ENCODE measurements around the gene CEP63.

DNA sequence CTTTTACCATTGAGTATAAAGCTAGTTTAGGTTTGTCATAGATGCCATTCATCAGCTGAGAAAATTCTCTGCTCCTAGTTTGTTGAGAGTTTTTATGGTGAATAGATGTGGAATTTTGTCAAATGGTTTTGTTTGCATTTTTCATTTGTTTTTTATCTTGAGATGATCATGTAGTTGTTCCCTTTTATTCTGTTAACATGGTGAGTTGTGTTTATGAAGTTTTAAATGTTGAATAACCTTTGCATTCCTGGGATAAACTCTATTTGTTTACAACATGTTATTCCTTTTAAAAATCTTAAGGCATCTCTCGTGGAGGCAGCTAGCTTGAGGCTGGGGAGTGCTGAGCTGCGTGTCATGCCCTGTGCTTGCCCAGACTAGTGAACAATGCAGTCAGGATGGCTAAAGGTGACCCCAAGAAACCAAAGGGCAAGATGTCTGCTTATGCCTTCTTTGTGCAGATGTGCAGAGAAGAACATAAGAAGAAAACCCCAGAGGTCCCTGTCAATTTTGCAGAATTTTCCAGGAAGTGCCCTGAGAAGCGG lies 48.6 kb upstream of the CEP63 start:
- TF ChIP-seq, protein P1, sequence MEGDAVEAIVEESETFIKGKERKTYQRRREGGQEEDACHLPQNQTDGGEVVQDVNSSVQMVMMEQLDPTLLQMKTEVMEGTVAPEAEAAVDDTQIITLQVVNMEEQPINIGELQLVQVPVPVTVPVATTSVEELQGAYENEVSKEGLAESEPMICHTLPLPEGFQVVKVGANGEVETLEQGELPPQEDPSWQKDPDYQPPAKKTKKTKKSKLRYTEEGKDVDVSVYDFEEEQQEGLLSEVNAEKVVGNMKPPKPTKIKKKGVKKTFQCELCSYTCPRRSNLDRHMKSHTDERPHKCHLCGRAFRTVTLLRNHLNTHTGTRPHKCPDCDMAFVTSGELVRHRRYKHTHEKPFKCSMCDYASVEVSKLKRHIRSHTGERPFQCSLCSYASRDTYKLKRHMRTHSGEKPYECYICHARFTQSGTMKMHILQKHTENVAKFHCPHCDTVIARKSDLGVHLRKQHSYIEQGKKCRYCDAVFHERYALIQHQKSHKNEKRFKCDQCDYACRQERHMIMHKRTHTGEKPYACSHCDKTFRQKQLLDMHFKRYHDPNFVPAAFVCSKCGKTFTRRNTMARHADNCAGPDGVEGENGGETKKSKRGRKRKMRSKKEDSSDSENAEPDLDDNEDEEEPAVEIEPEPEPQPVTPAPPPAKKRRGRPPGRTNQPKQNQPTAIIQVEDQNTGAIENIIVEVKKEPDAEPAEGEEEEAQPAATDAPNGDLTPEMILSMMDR (conservative IDR thresholded peaks at IDR 0.05 in 1 of 2, IDR thresholded peaks at IDR 0.05 in 1 of 2; ENCODE audit: extremely low read depth in 1 of 2, insufficient read depth in 1 of 2, low read depth in 1 of 2, low read length in 2 of 2) = no peak
- no peak for TF ChIP-seq EZH2 (IDR thresholded peaks at IDR 0.05; ENCODE audit: borderline replicate concordance, low read length)

Measured in mammary epithelial cell (primary cell).